Coronary artery (tissue), 2 donors: Measurements from ENCODE around the gene TNFSF10.

ENCODE experiments used
- DNase-seq: peaks from one replicate; pipeline ENCODE4 v3.0.0-alpha.2; 2017; ENCODE audit warnings: low spot score
- H3K27ac ChIP-seq, 2 donors: fragments of 200-600 bp; sonication (generic); one replicate each; pipeline ENCODE4 v1.5.1; 2016 to 2019
- H3K4me3 ChIP-seq: fragments of 200-600 bp; sonication (generic); 2 replicates; pipeline ENCODE4 v1.5.1; 2016; ENCODE audit warnings: mild to moderate bottlenecking, moderate library complexity
- CTCF ChIP-seq: fragments of 200-600 bp; sonication (generic); IDR thresholded peaks from one replicate; pipeline ENCODE4 v1.5.1; 2019; ENCODE audit warnings: antibody characterized with exemption

TNFSF10 gene

GRCh38 chr3:172538368-172539151, 15.3 kb upstream of the TNFSF10 start:
- no peak overlapping the region for H3K27ac ChIP-seq
- no peak overlapping the region for H3K4me3 ChIP-seq
- no peak for DNase-seq
- TF ChIP-seq CTCF = no peak

GRCh38 chr3:172537507-172538158, 14.4 kb upstream of the TNFSF10 start:
- no peak for DNase-seq
- no peak overlapping the region for H3K27ac ChIP-seq
- no peak for TF ChIP-seq CTCF

GRCh38 chr3:172536993-172537419, 13.8 kb upstream of the TNFSF10 start:
- Histone ChIP-seq H3K27ac (no peak overlapping the region), H3K4me3 (no peak overlapping the region)
- TF ChIP-seq CTCF = no peak
- DNase-seq = no peak

More at GRCh38 chr3:172537507-172538158, 14.4 kb upstream of the TNFSF10 start:
- no peak overlapping the region for H3K4me3 ChIP-seq

GRCh38 chr3:172536505-172536904, 13.3 kb upstream of the TNFSF10 start:
- H3K4me3 ChIP-seq = no peak overlapping the region
- no peak for TF ChIP-seq CTCF
- DNase-seq = no peak
- no peak overlapping the region for H3K27ac ChIP-seq

- no peak for DNase-seq
- no peak overlapping the region for H3K27ac ChIP-seq
- H3K4me3 ChIP-seq = no peak overlapping the region
- TF ChIP-seq CTCF = no peak
These were observed 7.3 kb upstream of the TNFSF10 start for GRCh38 chr3:172530566-172530965.

- Histone ChIP-seq H3K27ac (no peak overlapping the region), H3K4me3 (no peak overlapping the region)
- DNase-seq = no peak
- TF ChIP-seq CTCF = no peak
These were observed 6.9 kb upstream of the TNFSF10 start for GRCh38 chr3:172530101-172530561.
